DND-41 (cell line): ENCODE data around the gene UBE2E1.

Source experiments
- EZH2 ChIP-seq: IDR thresholded peaks from 3 replicates; pipeline ENCODE4 v1.6.1; 2012; ENCODE audit warnings: borderline replicate concordance, low read depth, mild to moderate bottlenecking, moderate library complexity, low read length, inconsistent platforms; ENCODE audit not compliant: severe bottlenecking
- TF ChIP-seq, protein P1 (sequence below): IDR thresholded peaks from 2 replicates; pipeline ENCODE4 v1.5.1; 2012; ENCODE audit warnings: borderline replicate concordance, low read length, moderate library complexity, mild to moderate bottlenecking; ENCODE audit not compliant: poor library complexity, severe bottlenecking; ENCODE audit errors: extremely low read depth

DNA sequence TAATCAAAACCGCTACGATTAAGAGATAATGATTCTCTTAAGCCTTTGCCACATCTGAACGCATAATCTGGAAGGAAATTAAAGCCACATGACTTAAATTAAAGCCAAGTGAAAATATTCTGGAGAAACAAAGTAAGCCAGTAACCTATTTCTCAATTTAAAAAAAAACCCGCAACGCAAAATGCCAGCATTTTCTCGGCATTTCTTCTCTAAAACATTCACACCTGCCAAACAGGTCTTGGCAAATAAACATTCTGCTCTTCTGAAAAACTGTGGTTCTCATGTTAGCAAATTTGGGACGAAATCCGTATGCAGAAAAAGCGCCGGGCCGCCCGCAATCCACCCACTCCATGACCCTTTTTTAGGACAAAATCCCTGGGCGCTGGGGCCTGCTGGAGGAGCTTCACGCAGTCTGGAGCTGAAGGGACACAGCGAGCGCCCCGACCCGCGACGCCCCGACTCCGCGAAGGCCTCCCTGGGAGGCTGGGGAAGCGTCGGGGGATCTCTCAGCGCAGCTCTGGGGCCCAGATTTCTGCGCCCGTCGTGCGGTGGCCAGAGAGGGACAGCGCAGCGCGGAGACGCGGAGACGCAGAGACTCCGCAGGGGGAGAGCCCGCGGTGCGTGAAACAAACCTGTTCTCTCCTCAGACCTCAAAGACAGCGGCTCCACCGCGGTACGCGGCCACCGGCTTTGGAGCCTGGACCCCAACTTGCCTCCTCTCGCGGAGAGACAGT lies 110.6 kb downstream of the UBE2E1 start:
- TF ChIP-seq, protein P1, sequence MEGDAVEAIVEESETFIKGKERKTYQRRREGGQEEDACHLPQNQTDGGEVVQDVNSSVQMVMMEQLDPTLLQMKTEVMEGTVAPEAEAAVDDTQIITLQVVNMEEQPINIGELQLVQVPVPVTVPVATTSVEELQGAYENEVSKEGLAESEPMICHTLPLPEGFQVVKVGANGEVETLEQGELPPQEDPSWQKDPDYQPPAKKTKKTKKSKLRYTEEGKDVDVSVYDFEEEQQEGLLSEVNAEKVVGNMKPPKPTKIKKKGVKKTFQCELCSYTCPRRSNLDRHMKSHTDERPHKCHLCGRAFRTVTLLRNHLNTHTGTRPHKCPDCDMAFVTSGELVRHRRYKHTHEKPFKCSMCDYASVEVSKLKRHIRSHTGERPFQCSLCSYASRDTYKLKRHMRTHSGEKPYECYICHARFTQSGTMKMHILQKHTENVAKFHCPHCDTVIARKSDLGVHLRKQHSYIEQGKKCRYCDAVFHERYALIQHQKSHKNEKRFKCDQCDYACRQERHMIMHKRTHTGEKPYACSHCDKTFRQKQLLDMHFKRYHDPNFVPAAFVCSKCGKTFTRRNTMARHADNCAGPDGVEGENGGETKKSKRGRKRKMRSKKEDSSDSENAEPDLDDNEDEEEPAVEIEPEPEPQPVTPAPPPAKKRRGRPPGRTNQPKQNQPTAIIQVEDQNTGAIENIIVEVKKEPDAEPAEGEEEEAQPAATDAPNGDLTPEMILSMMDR, result no peak
- peak; percentile 34 for TF ChIP-seq EZH2
